ENCODE results near the gene MSRB3. TPM values are rescaled to one million over a fixed set of nuclear protein-coding genes. Genes with fewer than 3 reads are reported as not detected.
A peak's percentile ranks its signal among the peaks of the same experiment; 100 is the strongest.

The MSRB3 gene
- total and polyA plus RNA-seq, 2 donors (not counting 1 experiment from before 2014, with no cell fraction given) = not detected

- H3K4me3 ChIP-seq (ENCODE audit: control extremely low read depth in 1 of 5, extremely low read depth in 1 of 5, insufficient read depth in 1 of 5, low read depth in 2 of 5, low read length in 4 of 5) = no peak overlapping the region
- ChIA-PET CTCF (interaction anchor here (0.5 to 1.2 kb wide), 2 partner anchors 24 to 779 kb away, joined by 3 read pairs; no protein-coding TSS in a partner anchor), POLR2A (no interaction called here)
- 43% methylated on average over 4 of the region's 6 CpGs for WGBS (ENCODE audit: insufficient coverage)
- no peaks in the 10 kb centered on the region for H3K79me2 ChIP-seq (ENCODE audit: control insufficient read depth, insufficient read depth, low read length)
- no peak overlapping the region for H3K9ac ChIP-seq (ENCODE audit: low read length)
- peaks cover 0 to 7% (median 0%) of the 10 kb centered on the region in 4 experiments for H3K27me3 ChIP-seq (replicated peaks in 1 of 4; ENCODE audit: control extremely low read depth in 1 of 4, control insufficient read depth in 3 of 4, insufficient read depth in 4 of 4, low read length in 3 of 4)
- Mint-ChIP-seq H3K27ac (no peak overlapping the region), H3K4me1 (peaks cover 24% of the 10 kb centered on the region), H3K9me3 (ENCODE audit: insufficient read depth) (no peaks in the 10 kb centered on the region), H3K27me3 (peaks cover 24% of the 10 kb centered on the region), H3K4me3 (no peak overlapping the region)
- no peaks in the 10 kb centered on the region for H3K36me3 ChIP-seq (replicated peaks in 1 of 2; ENCODE audit: control extremely low read depth in 1 of 2, control insufficient read depth in 1 of 2, extremely low read depth in 1 of 2, insufficient read depth in 2 of 2, low read length in 1 of 2)
- intact Hi-C loops (cut with micrococcal nuclease) = loop anchor here (5.0 kb wide), 1 partner anchor 801 kb away; no protein-coding TSS in a partner anchor
- H3K4me2 ChIP-seq (replicated peaks; ENCODE audit: low read depth, low read length, poor library complexity, severe bottlenecking) = no peak overlapping the region
- H2AFZ ChIP-seq (ENCODE audit: insufficient read depth, low read depth, low read length, poor library complexity, severe bottlenecking) = peak overlapping the region; percentile 19
- TF ChIP-seq EZH2 (IDR thresholded peaks at IDR 0.05; ENCODE audit: borderline replicate concordance, insufficient read depth, low read depth, low read length, poor library complexity, severe bottlenecking) = no peak
- peak; percentile 46 for TF ChIP-seq CTCF (IDR thresholded peaks at IDR 0.05)
- no peak for ATAC-seq (ENCODE audit: low read depth)
- no peaks in the 10 kb centered on the region for H4K20me1 ChIP-seq (ENCODE audit: control insufficient read depth, insufficient read depth, low read length, poor library complexity, severe bottlenecking)
- peak; percentile 23 for DNase-seq
- peaks cover 7 to 20% of the 10 kb centered on the region in 2 donors for H3K4me1 ChIP-seq (ENCODE audit: control insufficient read depth in 2 of 2, insufficient read depth in 2 of 2, low read length in 2 of 2)
- H3K27ac ChIP-seq (ENCODE audit: low read length in 2 of 2) = no peak overlapping the region
- H3K9me3 ChIP-seq (ENCODE audit: control extremely low read depth in 1 of 3, control insufficient read depth in 2 of 3, insufficient read depth in 1 of 3, low read length in 2 of 3) = no peaks in the 10 kb centered on the region
Observed at GRCh38 chr12:65306366-65307168, 28.1 kb downstream of the MSRB3 start.

- DNase-seq = no peak
- Histone ChIP-seq H3K4me2 (replicated peaks; ENCODE audit: low read depth, low read length, poor library complexity, severe bottlenecking) (no peak overlapping the region), H4K20me1 (ENCODE audit: control insufficient read depth, insufficient read depth, low read length, poor library complexity, severe bottlenecking) (no peaks in the 10 kb centered on the region), H3K27me3 (replicated peaks in 1 of 4; ENCODE audit: control extremely low read depth in 1 of 4, control insufficient read depth in 3 of 4, insufficient read depth in 4 of 4, low read length in 3 of 4) (peaks cover 0 to 7% (median 0%) of the 10 kb centered on the region in 4 experiments), H3K27ac (ENCODE audit: low read length in 2 of 2) (no peak overlapping the region), H3K9ac (ENCODE audit: low read length) (no peak overlapping the region), H3K79me2 (ENCODE audit: control insufficient read depth, insufficient read depth, low read length) (no peaks in the 10 kb centered on the region), H3K4me3 (ENCODE audit: control extremely low read depth in 1 of 5, extremely low read depth in 1 of 5, insufficient read depth in 1 of 5, low read depth in 2 of 5, low read length in 4 of 5) (no peak overlapping the region), H3K36me3 (replicated peaks in 1 of 2; ENCODE audit: control extremely low read depth in 1 of 2, control insufficient read depth in 1 of 2, extremely low read depth in 1 of 2, insufficient read depth in 2 of 2, low read length in 1 of 2) (no peaks in the 10 kb centered on the region), H2AFZ (ENCODE audit: insufficient read depth, low read depth, low read length, poor library complexity, severe bottlenecking) (peak overlapping the region; percentile 19), H3K4me1 (ENCODE audit: control insufficient read depth in 2 of 2, insufficient read depth in 2 of 2, low read length in 2 of 2) (peaks cover 7 to 20% of the 10 kb centered on the region in 2 donors), H3K9me3 (ENCODE audit: control extremely low read depth in 1 of 3, control insufficient read depth in 2 of 3, insufficient read depth in 1 of 3, low read length in 2 of 3) (no peaks in the 10 kb centered on the region)
- intact Hi-C loops (cut with micrococcal nuclease) = loop anchor here (5.0 kb wide), 1 partner anchor 800 kb away; no protein-coding TSS in a partner anchor
- no peaks in the 10 kb centered on the region for H3K9me3 Mint-ChIP-seq (ENCODE audit: insufficient read depth)
- no peak for ATAC-seq (ENCODE audit: low read depth)
- H3K27me3 Mint-ChIP-seq = peaks cover 22% of the 10 kb centered on the region
- no peak overlapping the region for H3K4me3 Mint-ChIP-seq
- ChIA-PET POLR2A (no interaction called here), CTCF (interaction anchor here (0.5 to 1.2 kb wide), 2 partner anchors 25 to 779 kb away, joined by 3 read pairs; no protein-coding TSS in a partner anchor)
- H3K27ac Mint-ChIP-seq = no peak overlapping the region
- no CpG with 5 or more reads among the region's 3 CpGs for WGBS (ENCODE audit: insufficient coverage)
- H3K4me1 Mint-ChIP-seq = peaks cover 24% of the 10 kb centered on the region
- TF ChIP-seq EZH2 (IDR thresholded peaks at IDR 0.05; ENCODE audit: borderline replicate concordance, insufficient read depth, low read depth, low read length, poor library complexity, severe bottlenecking) (no peak), CTCF (IDR thresholded peaks at IDR 0.05) (no peak)
Observed at GRCh38 chr12:65307169-65307501, 28.7 kb downstream of the MSRB3 start.

Measured in B cell (primary cell).